Endothelial cell of umbilical vein (primary cell): ENCODE measurements around the gene ANGPTL5.

ENCODE experiments used
- EZH2 ChIP-seq: IDR thresholded peaks from 2 replicates; pipeline ENCODE4 v1.6.1; 2012; ENCODE audit warnings: borderline replicate concordance, low read depth, mild to moderate bottlenecking, moderate library complexity, low read length, inconsistent platforms; ENCODE audit not compliant: severe bottlenecking
- POLR2A ChIP-seq: IDR thresholded peaks from 2 replicates; pipeline ENCODE4 v1.6.1; 2012; ENCODE audit warnings: low read depth, mild to moderate bottlenecking, control low read depth, low read length
- POLR2AphosphoS5 ChIP-seq: IDR thresholded peaks from 2 replicates; pipeline ENCODE4 v1.6.1; 2012; ENCODE audit warnings: low read depth, mild to moderate bottlenecking, control low read depth, low read length, moderate library complexity; ENCODE audit not compliant: insufficient read depth
- TF ChIP-seq, protein P1 (sequence below), 2 donors: IDR thresholded peaks; 1 replicate in 1 of 2; 2 replicates in 1 of 2; pipeline ENCODE4 v1.5.1; 2011; ENCODE audit warnings: low read length in 2 of 2, mild to moderate bottlenecking in 2 of 2, moderate library complexity in 2 of 2, control low read depth in 1 of 2, inconsistent platforms in 1 of 2, low read depth in 1 of 2; ENCODE audit not compliant: insufficient read depth in 1 of 2; ENCODE audit errors: extremely low read depth in 1 of 2

DNA sequence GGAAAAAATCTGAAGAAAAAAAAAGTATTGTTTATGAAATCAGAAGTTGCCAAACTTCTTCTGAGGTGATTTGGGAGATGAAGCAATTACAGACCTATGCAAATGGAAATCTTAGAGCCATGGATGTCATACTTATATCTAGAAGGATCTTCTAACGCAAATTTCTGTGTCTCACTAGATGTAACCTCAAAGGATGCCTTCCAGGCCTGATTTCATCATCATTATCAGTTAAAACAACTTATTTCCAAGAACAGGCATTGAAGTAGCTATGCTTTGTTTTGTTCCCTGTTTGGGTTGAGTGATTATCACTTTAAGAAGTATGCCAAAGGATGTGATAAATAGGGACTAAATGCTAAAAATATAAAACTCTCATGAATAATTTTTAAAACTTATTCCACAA is 43.9 kb upstream of the ANGPTL5 start:
- TF ChIP-seq, protein P1, sequence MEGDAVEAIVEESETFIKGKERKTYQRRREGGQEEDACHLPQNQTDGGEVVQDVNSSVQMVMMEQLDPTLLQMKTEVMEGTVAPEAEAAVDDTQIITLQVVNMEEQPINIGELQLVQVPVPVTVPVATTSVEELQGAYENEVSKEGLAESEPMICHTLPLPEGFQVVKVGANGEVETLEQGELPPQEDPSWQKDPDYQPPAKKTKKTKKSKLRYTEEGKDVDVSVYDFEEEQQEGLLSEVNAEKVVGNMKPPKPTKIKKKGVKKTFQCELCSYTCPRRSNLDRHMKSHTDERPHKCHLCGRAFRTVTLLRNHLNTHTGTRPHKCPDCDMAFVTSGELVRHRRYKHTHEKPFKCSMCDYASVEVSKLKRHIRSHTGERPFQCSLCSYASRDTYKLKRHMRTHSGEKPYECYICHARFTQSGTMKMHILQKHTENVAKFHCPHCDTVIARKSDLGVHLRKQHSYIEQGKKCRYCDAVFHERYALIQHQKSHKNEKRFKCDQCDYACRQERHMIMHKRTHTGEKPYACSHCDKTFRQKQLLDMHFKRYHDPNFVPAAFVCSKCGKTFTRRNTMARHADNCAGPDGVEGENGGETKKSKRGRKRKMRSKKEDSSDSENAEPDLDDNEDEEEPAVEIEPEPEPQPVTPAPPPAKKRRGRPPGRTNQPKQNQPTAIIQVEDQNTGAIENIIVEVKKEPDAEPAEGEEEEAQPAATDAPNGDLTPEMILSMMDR (IDR thresholded peaks at IDR 0.05; ENCODE audit: extremely low read depth in 1 of 2, insufficient read depth in 1 of 2, low read depth in 1 of 2, low read length in 2 of 2): no peak
- TF ChIP-seq POLR2AphosphoS5 (no peak), EZH2 (no peak), POLR2A (no peak)
